ENCODE data around the gene FHIT. TPM values are rescaled to one million over a fixed set of nuclear protein-coding genes. Genes with fewer than 3 reads are reported as not detected.
A peak's percentile ranks its signal among the peaks of the same experiment; 100 is the strongest.

The FHIT gene
- total and polyA plus RNA-seq, 10 of the 15 experiments (the other 5 are each of a cell fraction or from before 2014, with no cell fraction given) = 4.2 to 14.9 (median 9.4) TPM

- TF ChIP-seq, protein P1, sequence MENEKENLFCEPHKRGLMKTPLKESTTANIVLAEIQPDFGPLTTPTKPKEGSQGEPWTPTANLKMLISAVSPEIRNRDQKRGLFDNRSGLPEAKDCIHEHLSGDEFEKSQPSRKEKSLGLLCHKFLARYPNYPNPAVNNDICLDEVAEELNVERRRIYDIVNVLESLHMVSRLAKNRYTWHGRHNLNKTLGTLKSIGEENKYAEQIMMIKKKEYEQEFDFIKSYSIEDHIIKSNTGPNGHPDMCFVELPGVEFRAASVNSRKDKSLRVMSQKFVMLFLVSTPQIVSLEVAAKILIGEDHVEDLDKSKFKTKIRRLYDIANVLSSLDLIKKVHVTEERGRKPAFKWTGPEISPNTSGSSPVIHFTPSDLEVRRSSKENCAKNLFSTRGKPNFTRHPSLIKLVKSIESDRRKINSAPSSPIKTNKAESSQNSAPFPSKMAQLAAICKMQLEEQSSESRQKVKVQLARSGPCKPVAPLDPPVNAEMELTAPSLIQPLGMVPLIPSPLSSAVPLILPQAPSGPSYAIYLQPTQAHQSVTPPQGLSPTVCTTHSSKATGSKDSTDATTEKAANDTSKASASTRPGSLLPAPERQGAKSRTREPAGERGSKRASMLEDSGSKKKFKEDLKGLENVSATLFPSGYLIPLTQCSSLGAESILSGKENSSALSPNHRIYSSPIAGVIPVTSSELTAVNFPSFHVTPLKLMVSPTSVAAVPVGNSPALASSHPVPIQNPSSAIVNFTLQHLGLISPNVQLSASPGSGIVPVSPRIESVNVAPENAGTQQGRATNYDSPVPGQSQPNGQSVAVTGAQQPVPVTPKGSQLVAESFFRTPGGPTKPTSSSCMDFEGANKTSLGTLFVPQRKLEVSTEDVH (IDR thresholded peaks at IDR 0.05; ENCODE audit: low read depth, partially characterized antibody) = no peak
- TF ChIP-seq MEF2B (IDR thresholded peaks at IDR 0.05; ENCODE audit: partially characterized antibody, poor library complexity, severe bottlenecking) (no peak), CHD1 (IDR thresholded peaks at IDR 0.05; ENCODE audit: low read depth, low read length) (no peak)
These were observed 886.8 kb downstream of the FHIT start (continued) for GRCh38 chr3:60364475-60364874.

GRCh38 chr3:60363817-60364216 lies 887.4 kb downstream of the FHIT start:
- ChIA-PET SMC1A (ENCODE audit: uncharacterized antibody, unreplicated experiment) (interaction anchor here (1.8 kb wide), 1 partner anchor 12 kb away, joined by 5 read pairs; no protein-coding TSS in a partner anchor), POLR2A (no interaction called here), CTCF (interaction anchor here (1.4 kb wide), 1 partner anchor 18 kb away, joined by 3 read pairs; no protein-coding TSS in a partner anchor), RAD21 (ENCODE audit: unreplicated experiment) (no interaction called here)
- DNase-seq (ENCODE audit: low read depth, low spot score) (no peak), ATAC-seq (peak; percentile 88), FAIRE-seq (no peak)
- Histone ChIP-seq H3K4me2 (ENCODE audit: control insufficient read depth, insufficient read depth) (no peak overlapping the region), H2AFZ (ENCODE audit: control insufficient read depth, low read depth, low read length) (no peak overlapping the region), H3K36me3 (ENCODE audit: control insufficient read depth in 2 of 2, insufficient read depth in 2 of 2, low read length in 1 of 2) (no peaks in the 10 kb centered on the region), H3K27me3 (replicated peaks in 1 of 2; ENCODE audit: control insufficient read depth in 2 of 2, insufficient read depth in 2 of 2, low read length in 1 of 2) (no peaks in the 10 kb centered on the region), H3K9ac (ENCODE audit: control insufficient read depth, insufficient read depth, low read length) (no peak overlapping the region), H3K27ac (ENCODE audit: control insufficient read depth, insufficient read depth) (no peak overlapping the region), H4K20me1 (ENCODE audit: control insufficient read depth, insufficient read depth) (no peaks in the 10 kb centered on the region), H3K79me2 (ENCODE audit: control insufficient read depth, insufficient read depth, low read length) (no peaks in the 10 kb centered on the region), H3K4me3 (no peak overlapping the region), H3K4me1 (ENCODE audit: control insufficient read depth, insufficient read depth, low read length) (no peaks in the 10 kb centered on the region), H3K9me3 (replicated peaks; ENCODE audit: control insufficient read depth, insufficient read depth, low read length) (no peaks in the 10 kb centered on the region)
- in situ Hi-C loops (cut with MboI) (no loop called here), intact Hi-C loops (cut with micrococcal nuclease; ENCODE audit: unreplicated experiment) (no loop called here)
- 23% methylated on average over 2 of the region's 2 CpGs for WGBS (ENCODE audit: insufficient coverage, insufficient replicate concordance, low lambda C conversion rate, missing lambda C conversion rate)
- no TSS peak for BruUV-seq (replicated peaks)
- TF ChIP-seq LARP7 (IDR thresholded peaks at IDR 0.05) (no peak), GABPA (IDR thresholded peaks at IDR 0.05; ENCODE audit: low read depth) (peak; percentile 56; the same call in 1 of the 2 replicates), CHD2 (IDR thresholded peaks at IDR 0.05; ENCODE audit: borderline replicate concordance, low read depth, low read length) (no peak), SMARCA5 (IDR thresholded peaks at IDR 0.05) (no peak), ATF3 (IDR thresholded peaks at IDR 0.05; ENCODE audit: borderline replicate concordance, extremely low read depth, low read depth, low read length) (no peak), HDAC2 (IDR thresholded peaks at IDR 0.05) (no peak), NRF1 (conservative IDR thresholded peaks at IDR 0.05; ENCODE audit: low read depth, low read length) (no peak), ZNF24 (IDR thresholded peaks at IDR 0.05) (no peak), NR2C1 (IDR thresholded peaks at IDR 0.05) (no peak), BCL3 (IDR thresholded peaks at IDR 0.05; ENCODE audit: borderline replicate concordance, insufficient read depth, low read depth, low read length, poor library complexity, severe bottlenecking) (no peak), RELB (IDR thresholded peaks at IDR 0.05; ENCODE audit: low read depth) (no peak)
- TF ChIP-seq, protein P1 (IDR thresholded peaks at IDR 0.05; ENCODE audit: low read depth, partially characterized antibody) = no peak
